GM15510 (cell line): ENCODE results near the gene AGBL2.

ENCODE experiments used
- POLR2A ChIP-seq: IDR thresholded peaks from 3 replicates; pipeline ENCODE4 v1.6.1; 2011; ENCODE audit warnings: borderline replicate concordance; ENCODE audit not compliant: insufficient read length; ENCODE audit errors: extremely low read depth

Gene AGBL2

GRCh38 chr11:47649276-47649675 is 65.9 kb downstream of the AGBL2 start:
- no peak for TF ChIP-seq POLR2A

GRCh38 chr11:47646019-47646418 is 69.2 kb downstream of the AGBL2 start:
- TF ChIP-seq POLR2A, result no peak

- no peak for TF ChIP-seq POLR2A
Observed at GRCh38 chr11:47645500-47645899, 69.7 kb downstream of the AGBL2 start.

GRCh38 chr11:47642099-47642855 is 72.9 kb downstream of the AGBL2 start, which contains the start of gene MTCH2:
MTCH2 (minus strand) TSS chr11:47642559; CDS start chr11:47642465, 94 bp downstream.
- TF ChIP-seq POLR2A, result peak; percentile 97

GRCh38 chr11:47641600-47642098 is 73.5 kb downstream of the AGBL2 start:
- no peak for TF ChIP-seq POLR2A

GRCh38 chr11:47631473-47631872 is 83.7 kb downstream of the AGBL2 start:
- no peak for TF ChIP-seq POLR2A

- no peak for TF ChIP-seq POLR2A
Observed at GRCh38 chr11:47628026-47628425, 87.1 kb downstream of the AGBL2 start.

GRCh38 chr11:47626234-47626633 is 88.9 kb downstream of the AGBL2 start:
- no peak for TF ChIP-seq POLR2A

- no peak for TF ChIP-seq POLR2A
Observed at GRCh38 chr11:47620836-47621378, 94.3 kb downstream of the AGBL2 start.

- no peak for TF ChIP-seq POLR2A
Observed at GRCh38 chr11:47617417-47617809, 97.8 kb downstream of the AGBL2 start.

- TF ChIP-seq POLR2A, result no peak
Observed at GRCh38 chr11:47616726-47617416, 98.3 kb downstream of the AGBL2 start.

- TF ChIP-seq POLR2A, result no peak
Observed at GRCh38 chr11:47615249-47615648, 99.9 kb downstream of the AGBL2 start.

GRCh38 chr11:47611348-47611794 is 103.8 kb downstream of the AGBL2 start:
- TF ChIP-seq POLR2A, result no peak

GRCh38 chr11:47609675-47610074 is 105.5 kb downstream of the AGBL2 start:
- no peak for TF ChIP-seq POLR2A
